ENCODE measurements around the gene ECT2. TPM values are rescaled to one million over a fixed set of nuclear protein-coding genes. Genes with fewer than 3 reads are reported as not detected.

The ECT2 gene
- polyA plus RNA-seq, 1 donor (not counting 4 experiments of a cell fraction or from before 2014, with no cell fraction given), result 34.2 TPM

DNA sequence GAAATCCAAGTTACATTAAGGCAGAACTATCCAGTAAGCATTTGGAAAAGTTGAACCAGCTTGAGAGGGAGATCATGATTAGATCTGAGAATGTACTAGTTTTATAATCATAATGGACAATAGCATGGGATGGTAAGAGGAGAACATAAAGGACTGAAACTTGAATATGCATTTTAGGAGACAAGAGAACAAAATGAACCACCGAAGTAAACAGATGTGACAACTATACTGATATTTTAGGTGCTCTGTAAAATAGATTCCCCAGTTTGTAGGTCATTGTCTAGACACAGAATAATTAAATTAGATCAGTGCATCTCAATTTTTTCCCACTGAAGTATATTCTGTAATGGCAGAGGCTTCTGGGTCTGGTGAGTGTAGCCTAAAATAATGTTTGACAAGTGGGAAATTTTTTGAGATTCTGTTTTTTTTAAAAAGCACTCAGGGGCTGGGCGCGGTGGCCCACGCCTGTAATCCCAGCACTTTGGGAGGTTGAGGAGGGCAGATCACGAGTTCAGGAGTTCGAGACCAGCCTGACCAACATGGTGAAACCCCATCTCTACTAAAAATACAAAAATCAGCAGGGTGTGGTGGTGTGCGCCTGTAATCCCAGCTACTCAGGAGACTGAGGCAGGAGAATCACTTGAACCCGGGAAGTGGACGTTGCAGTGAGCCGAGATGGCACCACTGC lies 16.3 kb downstream of the ECT2 start:
- Histone ChIP-seq H3K9me1 (ENCODE audit: control insufficient read depth, extremely low read depth, insufficient read depth, low read length) (no peaks in the 10 kb centered on the region), H3K27ac (ENCODE audit: control insufficient read depth, insufficient read depth, low read length) (no peak overlapping the region), H3K4me2 (ENCODE audit: control insufficient read depth, extremely low read depth, insufficient read depth, low read depth, low read length) (no peak overlapping the region), H3K9ac (ENCODE audit: control insufficient read depth, extremely low read depth, insufficient read depth, low read length) (no peak overlapping the region), H3K79me2 (ENCODE audit: control insufficient read depth, insufficient read depth, low read length) (no peaks in the 10 kb centered on the region), H3K4me1 (ENCODE audit: control insufficient read depth, extremely low read depth, insufficient read depth, low read length) (no peaks in the 10 kb centered on the region), H3K9me3 (ENCODE audit: control insufficient read depth, low read depth, low read length) (no peaks in the 10 kb centered on the region), H4K20me1 (ENCODE audit: control insufficient read depth, extremely low read depth, insufficient read depth, low read length) (no peaks in the 10 kb centered on the region), H3K27me3 (ENCODE audit: control insufficient read depth, extremely low read depth, insufficient read depth, low read length) (no peaks in the 10 kb centered on the region), H3K36me3 (ENCODE audit: control insufficient read depth in 2 of 2, extremely low read depth in 1 of 2, insufficient read depth in 2 of 2, low read length in 2 of 2) (peaks cover 3 to 14% of the 10 kb centered on the region in 2 experiments), H2AFZ (ENCODE audit: control insufficient read depth, low read length) (no peak overlapping the region), H3K4me3 (ENCODE audit: control insufficient read depth in 2 of 3, extremely low read depth in 1 of 3, insufficient read depth in 2 of 3, low read depth in 1 of 3, low read length in 3 of 3) (no peak overlapping the region)
- FAIRE-seq, result no peak
- DNase-seq (ENCODE audit: low read depth, low spot score), result no peak
- dilution Hi-C loops (cut with MboI; ENCODE audit: extremely low pct_ligation_motif_present, low sequenced_read_pairs), result no loop called here
- TF ChIP-seq EZH2 (IDR thresholded peaks at IDR 0.05; ENCODE audit: low read length), result no peak
- TF ChIP-seq, protein P1, sequence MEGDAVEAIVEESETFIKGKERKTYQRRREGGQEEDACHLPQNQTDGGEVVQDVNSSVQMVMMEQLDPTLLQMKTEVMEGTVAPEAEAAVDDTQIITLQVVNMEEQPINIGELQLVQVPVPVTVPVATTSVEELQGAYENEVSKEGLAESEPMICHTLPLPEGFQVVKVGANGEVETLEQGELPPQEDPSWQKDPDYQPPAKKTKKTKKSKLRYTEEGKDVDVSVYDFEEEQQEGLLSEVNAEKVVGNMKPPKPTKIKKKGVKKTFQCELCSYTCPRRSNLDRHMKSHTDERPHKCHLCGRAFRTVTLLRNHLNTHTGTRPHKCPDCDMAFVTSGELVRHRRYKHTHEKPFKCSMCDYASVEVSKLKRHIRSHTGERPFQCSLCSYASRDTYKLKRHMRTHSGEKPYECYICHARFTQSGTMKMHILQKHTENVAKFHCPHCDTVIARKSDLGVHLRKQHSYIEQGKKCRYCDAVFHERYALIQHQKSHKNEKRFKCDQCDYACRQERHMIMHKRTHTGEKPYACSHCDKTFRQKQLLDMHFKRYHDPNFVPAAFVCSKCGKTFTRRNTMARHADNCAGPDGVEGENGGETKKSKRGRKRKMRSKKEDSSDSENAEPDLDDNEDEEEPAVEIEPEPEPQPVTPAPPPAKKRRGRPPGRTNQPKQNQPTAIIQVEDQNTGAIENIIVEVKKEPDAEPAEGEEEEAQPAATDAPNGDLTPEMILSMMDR (optimal IDR thresholded peaks at IDR 0.05 in 1 of 3, IDR thresholded peaks at IDR 0.05 in 1 of 3, conservative IDR thresholded peaks at IDR 0.05 in 1 of 3; ENCODE audit: extremely low read depth in 1 of 3, insufficient read depth in 2 of 3, low read length in 3 of 3), result no peak

DNA sequence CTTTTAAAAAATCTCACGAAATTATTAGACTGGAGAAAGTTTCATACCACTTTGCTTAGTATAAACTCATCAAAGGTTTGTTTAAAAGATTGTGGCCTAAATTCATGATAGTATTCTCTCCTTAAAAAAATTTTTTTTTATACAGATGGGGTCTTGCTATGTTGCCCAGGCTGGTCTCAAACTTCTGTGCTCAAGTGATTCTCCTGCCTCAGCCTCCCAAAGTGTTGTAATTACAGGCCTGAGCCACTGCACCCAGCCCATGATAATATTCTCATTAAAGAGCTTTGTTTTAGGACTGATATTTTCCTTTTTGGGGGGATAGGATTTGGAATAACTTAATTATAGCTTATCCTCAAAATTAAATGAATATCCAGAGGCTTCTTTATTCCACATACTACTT lies 19.9 kb downstream of the ECT2 start:
- DNase-seq (ENCODE audit: low read depth, low spot score), result no peak
- no peak for FAIRE-seq
- Histone ChIP-seq H3K4me2 (ENCODE audit: control insufficient read depth, extremely low read depth, insufficient read depth, low read depth, low read length) (no peak overlapping the region), H3K9ac (ENCODE audit: control insufficient read depth, extremely low read depth, insufficient read depth, low read length) (no peak overlapping the region), H3K9me3 (ENCODE audit: control insufficient read depth, low read depth, low read length) (no peaks in the 10 kb centered on the region), H3K27ac (ENCODE audit: control insufficient read depth, insufficient read depth, low read length) (no peak overlapping the region), H3K36me3 (ENCODE audit: control insufficient read depth in 2 of 2, extremely low read depth in 1 of 2, insufficient read depth in 2 of 2, low read length in 2 of 2) (peaks cover 3 to 4% of the 10 kb centered on the region in 2 experiments), H3K4me1 (ENCODE audit: control insufficient read depth, extremely low read depth, insufficient read depth, low read length) (no peaks in the 10 kb centered on the region), H3K4me3 (ENCODE audit: control insufficient read depth in 2 of 3, extremely low read depth in 1 of 3, insufficient read depth in 2 of 3, low read depth in 1 of 3, low read length in 3 of 3) (no peak overlapping the region), H3K9me1 (ENCODE audit: control insufficient read depth, extremely low read depth, insufficient read depth, low read length) (no peaks in the 10 kb centered on the region), H3K79me2 (ENCODE audit: control insufficient read depth, insufficient read depth, low read length) (no peaks in the 10 kb centered on the region), H2AFZ (ENCODE audit: control insufficient read depth, low read length) (no peak overlapping the region), H3K27me3 (ENCODE audit: control insufficient read depth, extremely low read depth, insufficient read depth, low read length) (no peaks in the 10 kb centered on the region), H4K20me1 (ENCODE audit: control insufficient read depth, extremely low read depth, insufficient read depth, low read length) (no peaks in the 10 kb centered on the region)
- no peak for TF ChIP-seq EZH2 (IDR thresholded peaks at IDR 0.05; ENCODE audit: low read length)
- TF ChIP-seq, protein P1 (optimal IDR thresholded peaks at IDR 0.05 in 1 of 3, IDR thresholded peaks at IDR 0.05 in 1 of 3, conservative IDR thresholded peaks at IDR 0.05 in 1 of 3; ENCODE audit: extremely low read depth in 1 of 3, insufficient read depth in 2 of 3, low read length in 3 of 3), result no peak
- dilution Hi-C loops (cut with MboI; ENCODE audit: extremely low pct_ligation_motif_present, low sequenced_read_pairs), result no loop called here

All from keratinocyte (primary cell).